ENCODE data around the gene ST3GAL5. TPM values are rescaled to one million over a fixed set of nuclear protein-coding genes. Genes with fewer than 3 reads are reported as not detected.
A peak's percentile ranks its signal among the peaks of the same experiment; 100 is the strongest.

The ST3GAL5 gene
- polyA plus RNA-seq, 2 donors = 1.9 to 3.2 TPM

- WGBS, 2 donors = 82 to 84% methylated on average over 20 of the region's 20 CpGs
- H3K36me3 ChIP-seq (ENCODE audit: control insufficient read depth in 2 of 2, insufficient read depth in 2 of 2, low read length in 1 of 2) = no peaks in the 10 kb centered on the region
- peak overlapping the region; percentile 13 to 24 for H3K27ac ChIP-seq (ENCODE audit: low read depth in 2 of 2, low read length in 1 of 2)
- no peaks in the 10 kb centered on the region for H3K27me3 ChIP-seq (ENCODE audit: control insufficient read depth in 1 of 2, insufficient read depth in 2 of 2, low read length in 2 of 2)
- peaks cover 13 to 21% of the 10 kb centered on the region in 2 donors for H3K4me1 ChIP-seq (ENCODE audit: control insufficient read depth in 2 of 2, insufficient read depth in 2 of 2, low read length in 1 of 2)
- H3K4me3 ChIP-seq (ENCODE audit: low read depth in 1 of 2, low read length in 2 of 2) = no peak overlapping the region
- H3K9me3 ChIP-seq (ENCODE audit: control insufficient read depth in 2 of 2, insufficient read depth in 1 of 2, low read depth in 1 of 2, low read length in 1 of 2) = no peaks in the 10 kb centered on the region
These were observed 93.3 kb downstream of the ST3GAL5 start for GRCh38 chr2:85795331-85796045.

- H3K27ac ChIP-seq (ENCODE audit: low read depth in 2 of 2, low read length in 1 of 2) = no peak overlapping the region
- H3K27me3 ChIP-seq (ENCODE audit: control insufficient read depth in 1 of 2, insufficient read depth in 2 of 2, low read length in 2 of 2) = no peaks in the 10 kb centered on the region
- H3K36me3 ChIP-seq (ENCODE audit: control insufficient read depth in 2 of 2, insufficient read depth in 2 of 2, low read length in 1 of 2) = no peaks in the 10 kb centered on the region
- no peaks in the 10 kb centered on the region for H3K9me3 ChIP-seq (ENCODE audit: control insufficient read depth in 2 of 2, insufficient read depth in 1 of 2, low read depth in 1 of 2, low read length in 1 of 2)
- H3K4me3 ChIP-seq (ENCODE audit: low read depth in 1 of 2, low read length in 2 of 2) = no peak overlapping the region
- 73 to 82% methylated on average over 14 of the region's 14 CpGs for WGBS, 2 donors
- peaks cover 13 to 21% of the 10 kb centered on the region in 2 donors for H3K4me1 ChIP-seq (ENCODE audit: control insufficient read depth in 2 of 2, insufficient read depth in 2 of 2, low read length in 1 of 2)
These were observed 94.2 kb downstream of the ST3GAL5 start for GRCh38 chr2:85794491-85795121.

GRCh38 chr2:85794038-85794441, 94.8 kb downstream of the ST3GAL5 start:
- H3K27ac ChIP-seq (ENCODE audit: low read depth in 2 of 2, low read length in 1 of 2) = no peak overlapping the region
- no peaks in the 10 kb centered on the region for H3K36me3 ChIP-seq (ENCODE audit: control insufficient read depth in 2 of 2, insufficient read depth in 2 of 2, low read length in 1 of 2)
- H3K4me3 ChIP-seq (ENCODE audit: low read depth in 1 of 2, low read length in 2 of 2) = no peak overlapping the region
- no peaks in the 10 kb centered on the region for H3K27me3 ChIP-seq (ENCODE audit: control insufficient read depth in 1 of 2, insufficient read depth in 2 of 2, low read length in 2 of 2)
- H3K9me3 ChIP-seq (ENCODE audit: control insufficient read depth in 2 of 2, insufficient read depth in 1 of 2, low read depth in 1 of 2, low read length in 1 of 2) = no peaks in the 10 kb centered on the region
- H3K4me1 ChIP-seq (ENCODE audit: control insufficient read depth in 2 of 2, insufficient read depth in 2 of 2, low read length in 1 of 2) = peaks cover 11 to 21% of the 10 kb centered on the region in 2 donors
- WGBS, 2 donors = 86 to 90% methylated on average over 3 of the region's 3 CpGs

GRCh38 chr2:85793584-85793983, 95.2 kb downstream of the ST3GAL5 start:
- Histone ChIP-seq H3K9me3 (ENCODE audit: control insufficient read depth in 2 of 2, insufficient read depth in 1 of 2, low read depth in 1 of 2, low read length in 1 of 2) (no peaks in the 10 kb centered on the region), H3K27ac (ENCODE audit: low read depth in 2 of 2, low read length in 1 of 2) (no peak overlapping the region)

GRCh38 chr2:85792783-85793441, 95.9 kb downstream of the ST3GAL5 start:
- Histone ChIP-seq H3K27ac (ENCODE audit: low read depth in 2 of 2, low read length in 1 of 2) (peak overlapping the region; percentile 63 to 70), H3K36me3 (ENCODE audit: control insufficient read depth in 2 of 2, insufficient read depth in 2 of 2, low read length in 1 of 2) (no peaks in the 10 kb centered on the region), H3K4me3 (ENCODE audit: low read depth in 1 of 2, low read length in 2 of 2) (no peak overlapping the region), H3K9me3 (ENCODE audit: control insufficient read depth in 2 of 2, insufficient read depth in 1 of 2, low read depth in 1 of 2, low read length in 1 of 2) (no peaks in the 10 kb centered on the region), H3K4me1 (ENCODE audit: control insufficient read depth in 2 of 2, insufficient read depth in 2 of 2, low read length in 1 of 2) (peaks cover 11 to 21% of the 10 kb centered on the region in 2 donors), H3K27me3 (ENCODE audit: control insufficient read depth in 1 of 2, insufficient read depth in 2 of 2, low read length in 2 of 2) (no peaks in the 10 kb centered on the region)
- WGBS, 2 donors = 48 to 52% methylated on average over 8 of the region's 8 CpGs

More at GRCh38 chr2:85793584-85793983, 95.2 kb downstream of the ST3GAL5 start:
- Histone ChIP-seq H3K4me3 (ENCODE audit: low read depth in 1 of 2, low read length in 2 of 2) (no peak overlapping the region), H3K36me3 (ENCODE audit: control insufficient read depth in 2 of 2, insufficient read depth in 2 of 2, low read length in 1 of 2) (no peaks in the 10 kb centered on the region), H3K27me3 (ENCODE audit: control insufficient read depth in 1 of 2, insufficient read depth in 2 of 2, low read length in 2 of 2) (no peaks in the 10 kb centered on the region), H3K4me1 (ENCODE audit: control insufficient read depth in 2 of 2, insufficient read depth in 2 of 2, low read length in 1 of 2) (peaks cover 11 to 21% of the 10 kb centered on the region in 2 donors)
- 63 to 64% methylated on average over 4 of the region's 4 CpGs for WGBS, 2 donors

GRCh38 chr2:85791704-85792565, 96.9 kb downstream of the ST3GAL5 start:
- no peak overlapping the region for H3K27ac ChIP-seq (ENCODE audit: low read depth in 2 of 2, low read length in 1 of 2)
- 58 to 64% methylated on average over 22 of the region's 22 CpGs for WGBS, 2 donors
- H3K4me1 ChIP-seq (ENCODE audit: control insufficient read depth in 2 of 2, insufficient read depth in 2 of 2, low read length in 1 of 2) = peaks cover 11 to 19% of the 10 kb centered on the region in 2 donors
- H3K36me3 ChIP-seq (ENCODE audit: control insufficient read depth in 2 of 2, insufficient read depth in 2 of 2, low read length in 1 of 2) = peaks cover 0 to 1% of the 10 kb centered on the region in 2 donors
- H3K4me3 ChIP-seq (ENCODE audit: low read depth in 1 of 2, low read length in 2 of 2) = no peak overlapping the region
- no peaks in the 10 kb centered on the region for H3K27me3 ChIP-seq (ENCODE audit: control insufficient read depth in 1 of 2, insufficient read depth in 2 of 2, low read length in 2 of 2)
- no peaks in the 10 kb centered on the region for H3K9me3 ChIP-seq (ENCODE audit: control insufficient read depth in 2 of 2, insufficient read depth in 1 of 2, low read depth in 1 of 2, low read length in 1 of 2)

GRCh38 chr2:85790499-85791188, 98.1 kb downstream of the ST3GAL5 start:
- Histone ChIP-seq H3K27me3 (ENCODE audit: control insufficient read depth in 1 of 2, insufficient read depth in 2 of 2, low read length in 2 of 2) (peaks cover 0 to 2% of the 10 kb centered on the region in 2 donors), H3K4me3 (ENCODE audit: low read depth in 1 of 2, low read length in 2 of 2) (no peak overlapping the region), H3K27ac (ENCODE audit: low read depth in 2 of 2, low read length in 1 of 2) (no peak overlapping the region), H3K4me1 (ENCODE audit: control insufficient read depth in 2 of 2, insufficient read depth in 2 of 2, low read length in 1 of 2) (peaks cover 11 to 15% of the 10 kb centered on the region in 2 donors), H3K36me3 (ENCODE audit: control insufficient read depth in 2 of 2, insufficient read depth in 2 of 2, low read length in 1 of 2) (peaks cover 0 to 2% of the 10 kb centered on the region in 2 donors), H3K9me3 (ENCODE audit: control insufficient read depth in 2 of 2, insufficient read depth in 1 of 2, low read depth in 1 of 2, low read length in 1 of 2) (no peaks in the 10 kb centered on the region)
- WGBS, 2 donors = 76 to 77% methylated on average over 12 of the region's 12 CpGs

- H3K4me1 ChIP-seq (ENCODE audit: control insufficient read depth in 2 of 2, insufficient read depth in 2 of 2, low read length in 1 of 2) = peaks cover 7 to 11% of the 10 kb centered on the region in 2 donors
- H3K36me3 ChIP-seq (ENCODE audit: control insufficient read depth in 2 of 2, insufficient read depth in 2 of 2, low read length in 1 of 2) = peaks cover 0 to 2% of the 10 kb centered on the region in 2 donors
- H3K4me3 ChIP-seq (ENCODE audit: low read depth in 1 of 2, low read length in 2 of 2) = no peak overlapping the region
- H3K9me3 ChIP-seq (ENCODE audit: control insufficient read depth in 2 of 2, insufficient read depth in 1 of 2, low read depth in 1 of 2, low read length in 1 of 2) = no peaks in the 10 kb centered on the region
- WGBS, 2 donors = 80% methylated on average over 4 of the region's 4 CpGs
- no peak overlapping the region for H3K27ac ChIP-seq (ENCODE audit: low read depth in 2 of 2, low read length in 1 of 2)
- H3K27me3 ChIP-seq (ENCODE audit: control insufficient read depth in 1 of 2, insufficient read depth in 2 of 2, low read length in 2 of 2) = peaks cover 0 to 2% of the 10 kb centered on the region in 2 donors
These were observed 98.8 kb downstream of the ST3GAL5 start for GRCh38 chr2:85790032-85790431.
